Upper lobe of left lung (tissue), 6 donors: ENCODE data around the gene TMEM132E. TPM values are rescaled to one million over a fixed set of nuclear protein-coding genes. Genes with fewer than 3 reads are reported as not detected.

ENCODE experiments used
- ATAC-seq, 2 donors: fragments of 200-7000 bp; cut with Tn5 transposase; one replicate each; pipeline ENCODE4 v1.9.1; 2022; ENCODE audit warnings: mild to moderate bottlenecking in 2 of 2, moderate library complexity in 2 of 2; ENCODE audit not compliant: low FRiP score in 2 of 2
- DNase-seq, 2 donors: peaks; one replicate each; pipeline ENCODE4 v3.0.0-alpha.2; 2019 to 2020
- H3K27ac ChIP-seq, 4 donors: fragments of 200-600 bp; sonication (generic); one replicate each; pipeline ENCODE4 v1.5.1; 2016 to 2019
- H3K27me3 ChIP-seq, 4 donors: fragments of 200-600 bp; sonication (generic); one replicate each; pipeline ENCODE4 v1.5.1; 2017 to 2019
- H3K36me3 ChIP-seq, 4 donors: fragments of 200-600 bp; sonication (generic); one replicate each; pipeline ENCODE4 v1.5.1; 2016 to 2019
- H3K4me1 ChIP-seq, 4 donors: fragments of 200-600 bp; sonication (generic); one replicate each; pipeline ENCODE4 v1.5.1; 2018 to 2019
- H3K4me3 ChIP-seq, 4 donors: fragments of 200-600 bp; sonication (generic); one replicate each; pipeline ENCODE4 v1.5.1; 2017 to 2019; ENCODE audit warnings: mild to moderate bottlenecking in 2 of 4, moderate library complexity in 1 of 4
- H3K9me3 ChIP-seq, 4 donors: fragments of 200-600 bp; sonication (generic); one replicate each; pipeline ENCODE4 v1.5.1; 2018 to 2019
- EP300 ChIP-seq, 4 donors: sonication (generic); formaldehyde crosslinking; IDR thresholded peaks; one replicate each; pipeline ENCODE4 v1.5.1; 2017; ENCODE audit warnings: antibody characterized with exemption in 4 of 4, control low read depth in 2 of 4
- POLR2A ChIP-seq, 4 donors: fragments of 450-650 bp; IDR thresholded peaks; one replicate each; pipeline ENCODE4 v1.5.1; 2016 to 2017; ENCODE audit warnings: antibody characterized with exemption in 4 of 4, mild to moderate bottlenecking in 2 of 4
- POLR2AphosphoS5 ChIP-seq, 2 donors: sonication (generic); formaldehyde crosslinking; IDR thresholded peaks; one replicate each; pipeline ENCODE4 v1.5.1; 2017; ENCODE audit warnings: antibody characterized with exemption in 2 of 2
- whole genome bisulfite sequencing, 2 donors: methylation state at CpG; one replicate each; pipeline ENCODE4 v1.1.5; 2017 to 2018; 5-methylcytosine and 5-hydroxymethylcytosine counted together
- total RNA-seq, 6 donors: library from RNA; depleted of rRNA in 4 of 6; stranded (reverse); fragments of >200 nt in 4 of 6; gene quantifications; one replicate each; pipeline versions ENCODE4 v1.1.0 to v1.2.1, GENCODE V29; 2016 to 2021
- TF ChIP-seq, protein P1 (sequence below), 6 experiments: fragments of 450-650 bp in 4 of 6; fragments of 200-600 bp in 2 of 6; sonication (generic) in 2 of 6; IDR thresholded peaks; one replicate each; pipeline ENCODE4 v1.5.1; 2016 to 2019; ENCODE audit warnings: antibody characterized with exemption in 6 of 6
- donor health status: DM: no; HTN: no; CAD: no; lungs with moderate emphysema.
- donor health status: DM: no; HTN: yes; CAD: no; lungs with severe emphysema.

Gene TMEM132E
- total RNA-seq, 6 donors from 2014 or later, result 0.06 to 0.17 TPM; not detected in 4

DNA sequence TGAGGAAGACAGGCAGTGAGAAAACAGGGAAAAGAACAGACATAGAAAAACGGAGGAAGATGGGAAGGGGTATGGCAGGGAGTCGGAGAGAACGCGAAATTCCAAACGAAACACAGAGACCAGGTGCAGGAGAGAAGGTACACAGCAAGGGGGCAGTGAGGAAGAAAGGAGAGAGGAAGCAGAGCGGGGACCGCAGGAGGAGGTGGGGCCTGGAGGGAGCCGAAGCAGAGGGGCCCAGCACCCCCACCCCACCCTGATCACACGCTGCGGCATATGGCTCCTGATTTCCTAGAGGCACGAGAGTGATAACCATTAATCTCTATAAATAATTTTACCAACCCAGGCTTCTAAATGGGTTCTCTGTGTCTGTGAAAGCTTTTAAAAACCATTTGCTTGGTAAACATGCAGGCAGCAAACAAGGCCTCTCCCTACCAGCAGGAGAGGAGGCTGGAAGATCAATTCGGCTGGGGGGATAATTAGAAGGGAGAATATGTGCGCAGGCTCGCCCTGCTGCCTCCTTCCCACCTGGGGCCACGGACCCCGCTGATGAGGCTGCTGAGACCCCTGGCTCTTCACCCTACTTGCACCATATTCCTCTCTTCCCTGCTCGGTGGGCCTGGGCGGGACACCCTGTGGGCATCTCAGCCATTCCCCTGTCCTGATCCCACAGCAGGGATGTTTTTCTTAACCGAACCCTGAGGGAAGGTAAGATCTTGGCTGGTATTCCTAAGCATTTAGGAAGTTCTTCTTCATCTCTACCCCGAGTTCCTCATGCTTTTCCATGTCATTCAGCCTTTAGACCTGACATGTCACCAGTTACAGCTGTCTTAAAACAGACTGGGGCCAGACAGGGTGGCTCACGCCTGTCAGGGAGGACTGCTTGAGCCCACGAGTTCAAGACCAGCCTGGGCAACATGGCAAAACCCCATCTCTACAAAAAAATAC lies 86.7 kb downstream of the TMEM132E start:
- Histone ChIP-seq H3K27ac (no peak overlapping the region), H3K9me3 (no peaks in the 10 kb centered on the region), H3K36me3 (no peaks in the 10 kb centered on the region), H3K4me1 (no peaks in the 10 kb centered on the region), H3K27me3 (no peaks in the 10 kb centered on the region), H3K4me3 (no peak overlapping the region)
- TF ChIP-seq, protein P1, sequence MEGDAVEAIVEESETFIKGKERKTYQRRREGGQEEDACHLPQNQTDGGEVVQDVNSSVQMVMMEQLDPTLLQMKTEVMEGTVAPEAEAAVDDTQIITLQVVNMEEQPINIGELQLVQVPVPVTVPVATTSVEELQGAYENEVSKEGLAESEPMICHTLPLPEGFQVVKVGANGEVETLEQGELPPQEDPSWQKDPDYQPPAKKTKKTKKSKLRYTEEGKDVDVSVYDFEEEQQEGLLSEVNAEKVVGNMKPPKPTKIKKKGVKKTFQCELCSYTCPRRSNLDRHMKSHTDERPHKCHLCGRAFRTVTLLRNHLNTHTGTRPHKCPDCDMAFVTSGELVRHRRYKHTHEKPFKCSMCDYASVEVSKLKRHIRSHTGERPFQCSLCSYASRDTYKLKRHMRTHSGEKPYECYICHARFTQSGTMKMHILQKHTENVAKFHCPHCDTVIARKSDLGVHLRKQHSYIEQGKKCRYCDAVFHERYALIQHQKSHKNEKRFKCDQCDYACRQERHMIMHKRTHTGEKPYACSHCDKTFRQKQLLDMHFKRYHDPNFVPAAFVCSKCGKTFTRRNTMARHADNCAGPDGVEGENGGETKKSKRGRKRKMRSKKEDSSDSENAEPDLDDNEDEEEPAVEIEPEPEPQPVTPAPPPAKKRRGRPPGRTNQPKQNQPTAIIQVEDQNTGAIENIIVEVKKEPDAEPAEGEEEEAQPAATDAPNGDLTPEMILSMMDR (IDR thresholded peaks at IDR 0.05), result no peak
- TF ChIP-seq POLR2A (IDR thresholded peaks at IDR 0.05) (no peak), EP300 (IDR thresholded peaks at IDR 0.05) (no peak), POLR2AphosphoS5 (IDR thresholded peaks at IDR 0.05) (no peak)
- no peak for ATAC-seq
- DNase-seq, result no peak
- WGBS, 2 donors, result 24 to 37% methylated on average over 21 to 22 of the region's 22 CpGs

DNA sequence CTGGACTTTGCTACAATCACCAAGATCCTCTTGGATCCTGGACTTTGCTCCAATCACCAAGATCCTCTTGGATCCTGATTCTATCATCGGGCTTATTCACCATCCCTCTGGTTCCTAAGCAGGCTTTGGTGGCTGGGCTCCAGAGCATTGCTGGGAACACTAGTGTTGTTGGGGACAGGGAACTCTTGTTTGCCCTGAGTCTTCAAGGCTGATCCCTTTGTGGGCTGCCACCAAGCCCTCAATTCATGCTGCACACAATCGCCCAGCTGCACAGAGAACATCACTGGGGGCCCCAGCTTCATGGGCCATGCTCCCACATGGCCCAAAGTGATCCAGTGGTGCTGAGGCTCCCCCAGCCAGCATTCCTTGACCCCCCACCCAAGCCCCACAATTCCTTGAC lies 88.3 kb downstream of the TMEM132E start:
- Histone ChIP-seq H3K27ac (no peak overlapping the region), H3K9me3 (no peaks in the 10 kb centered on the region), H3K4me3 (no peak overlapping the region), H3K4me1 (no peaks in the 10 kb centered on the region), H3K36me3 (no peaks in the 10 kb centered on the region), H3K27me3 (no peaks in the 10 kb centered on the region)
- whole genome bisulfite sequencing, 2 donors, result 84 to 92% methylated on average over 1 to 2 of the region's 2 CpGs
- TF ChIP-seq POLR2A (IDR thresholded peaks at IDR 0.05) (no peak), EP300 (IDR thresholded peaks at IDR 0.05) (no peak), POLR2AphosphoS5 (IDR thresholded peaks at IDR 0.05) (no peak)
- TF ChIP-seq, protein P1 (IDR thresholded peaks at IDR 0.05), result no peak
- DNase-seq (no peak), ATAC-seq (no peak)

DNA sequence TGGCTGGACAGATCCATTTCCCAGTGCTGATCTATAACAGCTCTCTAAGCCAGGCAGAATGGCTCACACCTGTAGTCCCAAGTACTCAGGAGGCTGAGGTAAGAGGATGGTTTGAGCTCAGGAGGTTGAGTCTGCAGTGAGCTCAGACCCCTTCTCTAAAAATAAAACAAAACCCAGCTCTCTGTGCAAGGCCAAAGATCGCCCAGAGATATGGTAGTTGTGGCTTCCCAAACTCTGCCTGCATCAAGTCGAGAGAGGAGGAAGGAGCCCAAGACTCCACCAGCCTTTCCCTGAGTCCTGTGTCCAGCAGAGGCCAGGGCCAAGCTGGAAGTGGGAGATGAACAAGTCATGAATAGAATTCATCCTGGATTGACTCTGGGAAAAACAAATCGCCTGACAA lies 88.8 kb downstream of the TMEM132E start:
- ATAC-seq, result no peak
- Histone ChIP-seq H3K27me3 (no peaks in the 10 kb centered on the region), H3K27ac (no peak overlapping the region), H3K36me3 (no peaks in the 10 kb centered on the region), H3K9me3 (no peaks in the 10 kb centered on the region), H3K4me1 (no peaks in the 10 kb centered on the region), H3K4me3 (no peak overlapping the region)
- TF ChIP-seq POLR2A (IDR thresholded peaks at IDR 0.05), result no peak
- no peak for DNase-seq
- WGBS, 2 donors, result 68 to 70% methylated on average over 3 of the region's 3 CpGs

DNA sequence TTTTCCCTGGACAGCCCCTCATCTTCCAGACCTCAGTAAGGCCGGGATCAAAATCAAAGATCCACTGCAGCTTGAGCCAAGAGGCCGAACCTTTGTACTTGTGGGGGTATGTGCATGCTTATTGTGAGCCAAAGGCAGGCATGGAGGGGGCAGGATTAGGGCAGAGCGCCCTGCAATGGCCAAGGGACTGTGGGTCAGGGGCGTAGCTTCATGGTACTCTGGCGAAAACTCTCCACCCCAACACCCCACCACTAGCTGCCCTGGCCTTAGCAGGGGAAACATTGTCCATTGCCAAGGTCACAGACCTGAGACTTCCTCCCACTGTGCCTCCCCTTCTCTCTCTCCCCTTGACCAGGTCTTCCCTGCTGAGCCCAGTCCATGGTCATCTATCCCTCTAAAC lies 90.1 kb downstream of the TMEM132E start:
- WGBS, 2 donors, result 57 to 69% methylated on average over 4 to 5 of the region's 5 CpGs
- no peak for ATAC-seq

DNA sequence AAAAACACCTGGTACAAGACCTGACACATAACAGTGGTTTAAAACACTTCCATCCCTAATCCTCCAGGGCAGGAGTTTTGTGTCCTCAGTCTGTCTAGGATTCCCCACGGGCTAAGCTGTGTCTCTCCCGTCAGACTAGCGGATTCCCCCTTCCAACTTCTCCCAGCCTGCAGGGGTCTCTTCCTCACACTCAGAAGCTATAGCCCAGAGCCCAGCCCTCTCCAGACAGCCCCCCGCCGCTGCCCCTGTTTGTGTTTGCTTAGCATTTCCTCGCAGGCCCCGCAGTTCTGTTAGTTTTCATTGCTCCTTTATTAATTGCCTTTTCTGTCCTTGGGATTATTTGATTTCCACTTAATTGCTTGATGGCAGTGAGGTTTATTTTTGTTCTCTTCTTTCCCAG lies 91.2 kb downstream of the TMEM132E start:
- no peaks in the 10 kb centered on the region for H3K9me3 ChIP-seq
- no peak overlapping the region for H3K27ac ChIP-seq
- no peak for ATAC-seq
- TF ChIP-seq POLR2AphosphoS5 (IDR thresholded peaks at IDR 0.05) (no peak), POLR2A (IDR thresholded peaks at IDR 0.05) (no peak), EP300 (IDR thresholded peaks at IDR 0.05) (no peak)
- TF ChIP-seq, protein P1 (IDR thresholded peaks at IDR 0.05), result no peak
- H3K27me3 ChIP-seq, result no peaks in the 10 kb centered on the region
- 42% methylated on average over 7 of the region's 7 CpGs for WGBS, 2 donors
- H3K4me3 ChIP-seq, result no peak overlapping the region
- no peaks in the 10 kb centered on the region for H3K4me1 ChIP-seq
- DNase-seq, result no peak
- H3K36me3 ChIP-seq, result no peaks in the 10 kb centered on the region

More for the DNA sequence above, 90.1 kb downstream of the TMEM132E start:
- TF ChIP-seq POLR2AphosphoS5 (IDR thresholded peaks at IDR 0.05), result no peak
- no peak for TF ChIP-seq EP300 (IDR thresholded peaks at IDR 0.05)
- TF ChIP-seq, protein P1 (IDR thresholded peaks at IDR 0.05), result no peak
- no peak for TF ChIP-seq POLR2A (IDR thresholded peaks at IDR 0.05)
- H3K9me3 ChIP-seq, result no peaks in the 10 kb centered on the region
- no peak for DNase-seq
- no peaks in the 10 kb centered on the region for H3K36me3 ChIP-seq
- no peaks in the 10 kb centered on the region for H3K4me1 ChIP-seq
- H3K27ac ChIP-seq, result no peak overlapping the region
- H3K4me3 ChIP-seq, result no peak overlapping the region
- H3K27me3 ChIP-seq, result no peaks in the 10 kb centered on the region
